ENCODE data around the gene PSPH.

GRCh38 chr7:55975988-55976633, 75.1 kb downstream of the PSPH start:
- TF ChIP-seq CTCF (IDR thresholded peaks at IDR 0.05) = no peak
- TF ChIP-seq POLR2AphosphoS5 (IDR thresholded peaks at IDR 0.05) = no peak
- no peak for TF ChIP-seq EP300 (IDR thresholded peaks at IDR 0.05)
- no peak for TF ChIP-seq POLR2A (IDR thresholded peaks at IDR 0.05)
